Measurements from ENCODE around the gene MMP25. TPM values are rescaled to one million over a fixed set of nuclear protein-coding genes. Genes with fewer than 3 reads are reported as not detected.

MMP25 gene
- polyA plus RNA-seq, 3 donors: 0.71 to 26.6 (median 2.6) TPM

DNA sequence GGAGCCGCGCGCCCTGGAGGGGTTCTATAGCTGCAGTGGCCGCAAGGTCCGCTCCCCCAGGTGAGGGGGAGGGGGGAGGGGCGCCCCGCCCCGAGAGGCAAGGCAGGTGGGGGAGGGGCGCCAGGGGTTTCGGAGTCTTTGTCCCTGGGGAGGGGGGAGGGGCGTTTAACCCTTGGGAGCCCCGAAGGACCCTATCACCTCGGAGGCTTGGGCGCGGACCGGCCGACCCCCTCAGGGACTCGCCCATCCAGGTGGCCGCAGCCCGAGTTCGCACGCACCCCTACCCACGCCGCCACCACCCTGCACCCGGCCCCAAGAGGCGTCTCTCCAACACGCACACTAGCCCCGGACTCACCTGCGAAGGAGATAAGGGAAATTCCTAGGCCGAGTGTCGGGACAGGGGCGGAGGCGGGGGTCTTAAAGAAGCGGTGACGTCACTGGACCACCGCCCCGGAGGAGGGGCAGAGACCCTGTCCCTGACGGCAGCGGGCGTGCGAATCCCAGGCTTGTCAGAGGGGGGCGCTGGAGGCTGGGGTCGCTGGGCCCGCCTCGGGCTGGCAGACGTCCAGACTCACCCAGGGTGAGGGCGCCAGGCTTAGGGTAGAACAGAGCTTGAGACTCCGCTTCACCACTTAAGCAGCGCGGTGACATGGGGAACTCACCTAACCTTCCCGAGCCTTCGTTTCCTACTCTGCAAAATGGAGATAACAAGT lies 28.4 kb upstream of the MMP25 start, which contains the start of gene CLDN6:
TSS of gene CLDN6 (minus strand) at position 390 of the 713 bp plus-strand sequence. CDS start 2,162 bp downstream, outside the sequence.
- TF ChIP-seq, protein P1, sequence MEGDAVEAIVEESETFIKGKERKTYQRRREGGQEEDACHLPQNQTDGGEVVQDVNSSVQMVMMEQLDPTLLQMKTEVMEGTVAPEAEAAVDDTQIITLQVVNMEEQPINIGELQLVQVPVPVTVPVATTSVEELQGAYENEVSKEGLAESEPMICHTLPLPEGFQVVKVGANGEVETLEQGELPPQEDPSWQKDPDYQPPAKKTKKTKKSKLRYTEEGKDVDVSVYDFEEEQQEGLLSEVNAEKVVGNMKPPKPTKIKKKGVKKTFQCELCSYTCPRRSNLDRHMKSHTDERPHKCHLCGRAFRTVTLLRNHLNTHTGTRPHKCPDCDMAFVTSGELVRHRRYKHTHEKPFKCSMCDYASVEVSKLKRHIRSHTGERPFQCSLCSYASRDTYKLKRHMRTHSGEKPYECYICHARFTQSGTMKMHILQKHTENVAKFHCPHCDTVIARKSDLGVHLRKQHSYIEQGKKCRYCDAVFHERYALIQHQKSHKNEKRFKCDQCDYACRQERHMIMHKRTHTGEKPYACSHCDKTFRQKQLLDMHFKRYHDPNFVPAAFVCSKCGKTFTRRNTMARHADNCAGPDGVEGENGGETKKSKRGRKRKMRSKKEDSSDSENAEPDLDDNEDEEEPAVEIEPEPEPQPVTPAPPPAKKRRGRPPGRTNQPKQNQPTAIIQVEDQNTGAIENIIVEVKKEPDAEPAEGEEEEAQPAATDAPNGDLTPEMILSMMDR (IDR thresholded peaks at IDR 0.05): peak; percentile 44
- no peaks in the 10 kb centered on the region for H3K9me3 ChIP-seq (replicated peaks in 1 of 2; ENCODE audit: control insufficient read depth in 1 of 2, insufficient read depth in 1 of 2, low read length in 2 of 2)
- H3K9ac ChIP-seq (ENCODE audit: insufficient read depth, low read length, poor library complexity, severe bottlenecking): no peak within 1 kb of the TSS
- H3K27me3 Mint-ChIP-seq (ENCODE audit: low read depth in 3 of 3): peaks cover 36 to 51% (median 38%) of the 10 kb centered on the region in 3 donors
- no peak within 1 kb of the TSS for H3K4me3 ChIP-seq (replicated peaks in 1 of 3; ENCODE audit: low read depth in 2 of 3, low read length in 3 of 3)
- H3K36me3 ChIP-seq (replicated peaks in 1 of 2; ENCODE audit: control insufficient read depth in 1 of 2, insufficient read depth in 2 of 2, low read length in 2 of 2): no peaks in the 10 kb centered on the region
- peaks cover 0 to 6% (median 0%) of the 10 kb centered on the region in 7 donors for H3K9me3 Mint-ChIP-seq
- peaks cover 35% of the 10 kb centered on the region for H3K4me1 Mint-ChIP-seq
- H3K4me2 ChIP-seq (replicated peaks; ENCODE audit: extremely low read depth, low read length, poor library complexity, severe bottlenecking): no peak within 1 kb of the TSS
- 4% methylated on average over 23 of the region's 52 CpGs for WGBS (ENCODE audit: insufficient coverage)
- peak in 2 of 3 donors; percentile 23 to 31 for DNase-seq
- intact Hi-C loops (cut with micrococcal nuclease): no loop called here
- H3K27ac Mint-ChIP-seq: no peak within 1 kb of the TSS
- no peaks in the 10 kb centered on the region for H3K79me2 ChIP-seq (ENCODE audit: insufficient read depth, low read length)
- peaks cover 0 to 37% of the 10 kb centered on the region in 2 donors for H3K27me3 ChIP-seq (ENCODE audit: control insufficient read depth in 2 of 2, insufficient read depth in 2 of 2, low read length in 2 of 2)
- peaks cover 26% of the 10 kb centered on the region for H4K20me1 ChIP-seq (ENCODE audit: insufficient read depth, low read length)
- peaks cover 43 to 46% of the 10 kb centered on the region in 2 donors for H3K4me1 ChIP-seq (ENCODE audit: control insufficient read depth in 1 of 2, insufficient read depth in 2 of 2, low read length in 2 of 2)
- H3K4me3 Mint-ChIP-seq: peak within 1 kb of the TSS in 1 of 2 donors; percentile 71
- H3K36me3 Mint-ChIP-seq: no peaks in the 10 kb centered on the region
- H3K27ac ChIP-seq (ENCODE audit: low read depth in 1 of 2, low read length in 2 of 2): no peak within 1 kb of the TSS
- no peak within 1 kb of the TSS for H2AFZ ChIP-seq (ENCODE audit: insufficient read depth, low read depth, low read length, poor library complexity, severe bottlenecking)

DNA sequence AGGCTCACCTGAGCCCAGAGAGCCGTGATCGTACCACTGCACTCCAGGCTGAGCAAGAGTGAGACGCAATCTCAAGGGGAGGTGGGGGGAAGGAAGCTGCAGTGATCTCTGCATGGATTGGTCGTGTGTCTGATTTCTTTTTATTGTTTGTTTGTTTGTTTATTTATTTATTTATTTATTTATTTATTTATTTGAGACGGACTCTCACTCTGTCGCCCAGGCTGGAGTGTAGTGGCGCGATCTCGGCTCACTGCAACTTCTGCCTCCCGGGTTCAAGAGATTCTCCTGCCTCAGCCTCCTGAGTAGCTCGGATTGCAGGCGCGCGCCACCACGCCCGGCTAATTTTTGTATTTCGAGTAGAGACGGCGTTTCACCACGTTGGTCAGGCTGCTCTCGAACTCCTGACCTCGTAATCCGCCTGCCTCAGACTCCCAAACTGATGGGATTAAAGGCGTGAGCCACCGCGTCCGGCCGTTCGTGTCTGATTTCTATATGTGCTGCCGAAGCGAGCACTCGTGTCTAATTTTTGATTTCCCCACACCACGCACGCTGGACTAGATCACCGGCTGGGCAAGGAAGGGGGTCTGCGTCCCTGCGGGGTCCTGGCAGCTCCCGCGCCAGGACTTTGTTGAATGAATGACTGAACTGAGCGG lies 26.6 kb upstream of the MMP25 start:
- Histone ChIP-seq H3K4me2 (replicated peaks; ENCODE audit: extremely low read depth, low read length, poor library complexity, severe bottlenecking) (peak overlapping the region; percentile 99), H2AFZ (ENCODE audit: insufficient read depth, low read depth, low read length, poor library complexity, severe bottlenecking) (peak overlapping the region; percentile 69), H3K4me1 (ENCODE audit: control insufficient read depth in 1 of 2, insufficient read depth in 2 of 2, low read length in 2 of 2) (peaks cover 58 to 64% of the 10 kb centered on the region in 2 donors)

More for the DNA sequence above, 26.6 kb upstream of the MMP25 start:
- intact Hi-C loops (cut with micrococcal nuclease): loop anchor here (2.0 to 10.0 kb wide), 5 partner anchors 13 to 1253 kb away; partner anchors contain the start of genes ELOB (in 1 of the 2), PAQR4 (in 1 of the 2) and TFAP4 (in 1 of the 2)
- WGBS (ENCODE audit: insufficient coverage): 27% methylated on average over 38 of the region's 40 CpGs
- no peaks in the 10 kb centered on the region for H3K79me2 ChIP-seq (ENCODE audit: insufficient read depth, low read length)
- Mint-ChIP-seq H3K36me3 (peaks cover 0 to 3% of the 10 kb centered on the region in 2 donors), H3K4me1 (peaks cover 49% of the 10 kb centered on the region), H3K27ac (peak overlapping the region in 6 of 7 donors; percentile 58 to 87 (median 72)), H3K9me3 (peaks cover 0 to 4% (median 0%) of the 10 kb centered on the region in 7 donors), H3K27me3 (ENCODE audit: low read depth in 3 of 3) (peaks cover 27 to 33% (median 27%) of the 10 kb centered on the region in 3 donors), H3K4me3 (peak overlapping the region; percentile 88 to 90)
- DNase-seq: no peak
- H3K4me3 ChIP-seq (replicated peaks in 1 of 3; ENCODE audit: low read depth in 2 of 3, low read length in 3 of 3): peak overlapping the region in 2 of 3 experiments; percentile 60 to 91
- H4K20me1 ChIP-seq (ENCODE audit: insufficient read depth, low read length): peaks cover 39% of the 10 kb centered on the region
- no peak overlapping the region for H3K9ac ChIP-seq (ENCODE audit: insufficient read depth, low read length, poor library complexity, severe bottlenecking)
- TF ChIP-seq, protein P1 (IDR thresholded peaks at IDR 0.05): no peak
- H3K27me3 ChIP-seq (ENCODE audit: control insufficient read depth in 2 of 2, insufficient read depth in 2 of 2, low read length in 2 of 2): peaks cover 0 to 24% of the 10 kb centered on the region in 2 donors
- no peaks in the 10 kb centered on the region for H3K36me3 ChIP-seq (replicated peaks in 1 of 2; ENCODE audit: control insufficient read depth in 1 of 2, insufficient read depth in 2 of 2, low read length in 2 of 2)
- H3K9me3 ChIP-seq (replicated peaks in 1 of 2; ENCODE audit: control insufficient read depth in 1 of 2, insufficient read depth in 1 of 2, low read length in 2 of 2): no peaks in the 10 kb centered on the region
- H3K27ac ChIP-seq (ENCODE audit: low read depth in 1 of 2, low read length in 2 of 2): no peak overlapping the region
